ENCODE data around the gene RHBDD1.

RHBDD1 gene

DNA sequence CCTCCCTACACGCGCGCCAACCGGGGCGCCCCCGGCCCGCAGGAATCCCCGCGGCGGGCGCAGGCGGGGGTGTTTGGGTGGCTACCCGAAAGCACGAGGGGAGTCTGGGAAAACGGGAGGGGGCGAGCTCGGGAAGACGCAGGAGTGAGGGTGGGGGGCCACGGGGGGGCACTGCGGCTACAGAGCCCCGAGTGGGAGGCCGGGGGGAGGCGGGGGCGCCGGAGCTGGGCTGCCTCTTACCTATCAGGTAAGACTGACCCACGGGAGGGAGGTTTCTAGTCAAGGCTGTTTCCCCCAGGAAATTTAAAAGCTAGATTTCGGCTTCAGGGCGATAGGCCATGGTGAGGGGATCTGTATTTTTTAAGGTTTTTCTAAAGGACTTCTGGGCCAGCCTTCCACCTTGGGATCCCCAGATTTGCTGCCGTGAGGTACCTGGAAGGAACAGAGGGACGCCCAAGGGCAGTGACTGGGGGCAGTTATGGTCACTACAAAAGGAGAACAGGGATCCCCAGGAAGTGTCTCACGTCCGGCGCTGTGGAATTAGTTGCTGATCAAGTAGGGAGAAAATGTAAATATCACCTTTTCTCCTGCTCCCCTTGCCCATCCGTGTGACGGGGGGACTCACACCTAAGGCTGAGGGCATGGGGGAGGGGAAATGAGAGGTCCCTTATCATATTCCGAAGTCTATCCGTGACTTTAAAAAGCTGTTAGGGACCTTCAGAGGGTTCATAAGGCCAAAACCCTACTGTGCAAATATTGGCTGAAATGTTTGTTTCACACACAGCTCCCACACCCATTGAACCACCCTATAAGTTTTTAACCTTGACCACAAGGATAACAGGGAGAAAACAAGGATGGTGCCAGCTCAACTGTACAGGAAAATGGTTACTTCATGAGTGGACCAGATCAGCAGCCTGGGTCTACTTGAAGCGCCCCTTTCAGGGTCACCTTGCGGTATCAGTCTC is 35.6 kb upstream of the RHBDD1 start:
- Histone ChIP-seq H3K9me2 (replicated peaks; ENCODE audit: control insufficient read depth, low read length) (no peaks in the 10 kb centered on the region), H3K79me2 (ENCODE audit: control insufficient read depth, low read length) (peaks cover 42% of the 10 kb centered on the region), H3F3A (ENCODE audit: control insufficient read depth, insufficient read depth) (peaks cover 10% of the 10 kb centered on the region), H3K36me3 (ENCODE audit: control insufficient read depth, low read length) (peaks cover 35% of the 10 kb centered on the region), H3K9me3 (ENCODE audit: control insufficient read depth, insufficient read depth, low read length) (no peaks in the 10 kb centered on the region), H3K4me2 (ENCODE audit: low read length) (peak overlapping the region; percentile 95), H4K20me1 (ENCODE audit: control insufficient read depth, insufficient read depth, low read depth, low read length) (0 out of 2 replicates have a peak, but pooled peaks cover 4% of the 10 kb centered on the region), H3K4me1 (ENCODE audit: control insufficient read depth, low read length) (peaks cover 46% of the 10 kb centered on the region), H3K4me3 (ENCODE audit: low read length) (peak overlapping the region; percentile 92), H3K27me3 (ENCODE audit: control insufficient read depth, low read length) (peaks cover 2% of the 10 kb centered on the region; the same call in 1 of the 2 replicates), H3K27ac (ENCODE audit: low read depth, low read length) (peak overlapping the region; percentile 77)
- TF ChIP-seq, protein P1, sequence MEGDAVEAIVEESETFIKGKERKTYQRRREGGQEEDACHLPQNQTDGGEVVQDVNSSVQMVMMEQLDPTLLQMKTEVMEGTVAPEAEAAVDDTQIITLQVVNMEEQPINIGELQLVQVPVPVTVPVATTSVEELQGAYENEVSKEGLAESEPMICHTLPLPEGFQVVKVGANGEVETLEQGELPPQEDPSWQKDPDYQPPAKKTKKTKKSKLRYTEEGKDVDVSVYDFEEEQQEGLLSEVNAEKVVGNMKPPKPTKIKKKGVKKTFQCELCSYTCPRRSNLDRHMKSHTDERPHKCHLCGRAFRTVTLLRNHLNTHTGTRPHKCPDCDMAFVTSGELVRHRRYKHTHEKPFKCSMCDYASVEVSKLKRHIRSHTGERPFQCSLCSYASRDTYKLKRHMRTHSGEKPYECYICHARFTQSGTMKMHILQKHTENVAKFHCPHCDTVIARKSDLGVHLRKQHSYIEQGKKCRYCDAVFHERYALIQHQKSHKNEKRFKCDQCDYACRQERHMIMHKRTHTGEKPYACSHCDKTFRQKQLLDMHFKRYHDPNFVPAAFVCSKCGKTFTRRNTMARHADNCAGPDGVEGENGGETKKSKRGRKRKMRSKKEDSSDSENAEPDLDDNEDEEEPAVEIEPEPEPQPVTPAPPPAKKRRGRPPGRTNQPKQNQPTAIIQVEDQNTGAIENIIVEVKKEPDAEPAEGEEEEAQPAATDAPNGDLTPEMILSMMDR (IDR thresholded peaks at IDR 0.05; ENCODE audit: low read depth, low read length, poor library complexity, severe bottlenecking) = peak; percentile 41
- TF ChIP-seq EZH2phosphoT487 (IDR thresholded peaks at IDR 0.05; ENCODE audit: borderline replicate concordance, low read length) = no peak

DNA sequence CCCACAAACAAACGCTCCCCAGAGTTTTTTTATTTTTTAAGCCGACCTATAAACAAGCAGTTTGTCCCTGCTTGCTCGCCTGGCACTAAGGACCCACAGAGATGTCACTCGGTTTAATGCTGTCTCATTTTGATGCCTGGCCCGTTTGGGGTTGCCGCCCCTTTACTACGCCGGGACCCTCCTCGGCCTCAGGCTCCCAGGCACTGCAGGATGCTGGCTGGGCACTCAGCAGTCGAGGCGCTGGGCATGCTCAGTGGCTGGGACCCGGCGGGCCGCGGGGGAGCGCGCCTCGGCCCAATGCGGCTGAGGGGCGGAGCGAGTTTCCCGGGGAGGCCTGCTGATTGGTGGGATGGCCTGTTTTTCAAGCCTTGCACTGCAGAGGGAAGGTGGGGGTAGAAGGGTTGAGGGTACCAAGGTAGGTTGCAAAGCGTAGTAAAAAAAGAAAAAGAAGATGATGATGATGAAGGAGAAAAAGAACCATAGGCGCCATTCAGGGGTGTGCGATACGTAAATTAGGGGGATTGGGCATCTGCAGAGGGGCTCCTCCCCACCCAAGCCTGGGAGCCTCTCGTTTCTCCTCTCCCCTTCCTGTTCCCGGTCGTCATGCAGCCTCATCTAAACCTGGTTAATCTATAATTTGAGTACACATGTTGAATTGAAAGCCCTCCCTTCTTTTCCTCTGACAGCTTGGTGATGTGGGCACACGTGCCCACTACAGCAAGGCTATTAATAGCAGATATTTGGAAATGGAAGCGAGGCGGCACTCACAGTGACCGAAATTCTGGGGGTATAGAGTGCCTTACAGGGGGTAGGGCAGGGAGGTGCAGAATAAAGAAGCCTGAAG is 34.7 kb upstream of the RHBDD1 start:
- Histone ChIP-seq H3K4me3 (ENCODE audit: low read length) (peak overlapping the region; percentile 92), H3F3A (ENCODE audit: control insufficient read depth, insufficient read depth) (peaks cover 10% of the 10 kb centered on the region), H3K9me2 (replicated peaks; ENCODE audit: control insufficient read depth, low read length) (no peaks in the 10 kb centered on the region), H3K79me2 (ENCODE audit: control insufficient read depth, low read length) (peaks cover 33% of the 10 kb centered on the region), H3K4me2 (ENCODE audit: low read length) (peak overlapping the region; percentile 95), H3K9me3 (ENCODE audit: control insufficient read depth, insufficient read depth, low read length) (no peaks in the 10 kb centered on the region), H3K4me1 (ENCODE audit: control insufficient read depth, low read length) (peaks cover 37% of the 10 kb centered on the region), H3K27me3 (ENCODE audit: control insufficient read depth, low read length) (peaks cover 2% of the 10 kb centered on the region; the same call in 1 of the 2 replicates), H3K36me3 (ENCODE audit: control insufficient read depth, low read length) (peaks cover 26% of the 10 kb centered on the region), H3K27ac (ENCODE audit: low read depth, low read length) (peak overlapping the region; percentile 77), H4K20me1 (ENCODE audit: control insufficient read depth, insufficient read depth, low read depth, low read length) (0 out of 2 replicates have a peak, but pooled peaks cover 4% of the 10 kb centered on the region)
- TF ChIP-seq, protein P1 (IDR thresholded peaks at IDR 0.05; ENCODE audit: low read depth, low read length, poor library complexity, severe bottlenecking) = no peak
- TF ChIP-seq EZH2phosphoT487 (IDR thresholded peaks at IDR 0.05; ENCODE audit: borderline replicate concordance, low read length) = no peak

DNA sequence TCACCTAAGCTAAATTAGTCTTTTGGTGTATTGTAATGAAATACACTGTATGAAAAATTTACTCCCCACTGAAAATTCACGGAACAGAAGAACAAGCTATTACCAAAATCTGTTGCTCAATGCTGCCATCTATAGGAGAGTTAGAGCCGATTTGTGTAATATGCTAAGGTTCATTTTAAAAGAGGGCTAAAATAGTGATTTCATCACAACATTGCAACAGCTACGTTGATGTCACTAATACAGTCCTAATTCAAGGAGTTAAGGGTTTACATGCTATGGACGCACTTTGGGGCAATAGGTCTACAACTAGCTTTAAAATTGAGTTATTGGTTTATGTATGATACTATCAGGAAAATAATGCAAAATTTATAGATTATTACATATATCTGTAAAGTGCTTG is 33.3 kb upstream of the RHBDD1 start:
- Histone ChIP-seq H3K36me3 (ENCODE audit: control insufficient read depth, low read length) (peaks cover 12% of the 10 kb centered on the region), H4K20me1 (ENCODE audit: control insufficient read depth, insufficient read depth, low read depth, low read length) (0 out of 2 replicates have a peak, but pooled peaks cover 4% of the 10 kb centered on the region), H3K79me2 (ENCODE audit: control insufficient read depth, low read length) (peaks cover 19% of the 10 kb centered on the region), H3F3A (ENCODE audit: control insufficient read depth, insufficient read depth) (peaks cover 10% of the 10 kb centered on the region), H3K4me2 (ENCODE audit: low read length) (peak overlapping the region; percentile 95), H3K9me3 (ENCODE audit: control insufficient read depth, insufficient read depth, low read length) (no peaks in the 10 kb centered on the region), H3K4me3 (ENCODE audit: low read length) (peak overlapping the region; percentile 30; the same call in 1 of the 2 replicates), H3K27me3 (ENCODE audit: control insufficient read depth, low read length) (peaks cover 2% of the 10 kb centered on the region; the same call in 1 of the 2 replicates), H3K27ac (ENCODE audit: low read depth, low read length) (0 out of 2 replicates have a peak overlapping the region, but pooled peaks have one; percentile 17), H3K9me2 (replicated peaks; ENCODE audit: control insufficient read depth, low read length) (no peaks in the 10 kb centered on the region), H3K4me1 (ENCODE audit: control insufficient read depth, low read length) (peaks cover 33% of the 10 kb centered on the region)
- TF ChIP-seq EZH2phosphoT487 (IDR thresholded peaks at IDR 0.05; ENCODE audit: borderline replicate concordance, low read length) = no peak
- TF ChIP-seq, protein P1 (IDR thresholded peaks at IDR 0.05; ENCODE audit: low read depth, low read length, poor library complexity, severe bottlenecking) = peak; percentile 71
